GM12878 (cell line): Measurements from ENCODE around the gene SPC24. TPM values are rescaled to one million over a fixed set of nuclear protein-coding genes. Genes with fewer than 3 reads are reported as not detected.

Experiments
- ATAC-seq: fragments of 200-7000 bp; cut with Tn5 transposase; 3 replicates; pipeline ENCODE4 v1.9.1; 2020; ENCODE audit warnings: mild to moderate bottlenecking, moderate library complexity
- BruUV-seq: library from RNA; stranded (reverse); fragments of 400-500 nt; replicated peaks from 2 replicates; lab custom pipeline; 2021; lab: Mats Ljungman, UMichigan
- CTCF ChIA-PET: fragments of 300-600 bp; sonication (Branson Sonifier 250); formaldehyde crosslinking; extraction: SDS; loops from one replicate; lab custom pipeline; 2021; ENCODE audit warnings: inconsistent platforms; lab: Yijun Ruan, JAX
- POLR2A ChIA-PET: fragments of 350-600 bp; formaldehyde crosslinking; extraction: SDS; loops from one replicate; lab custom pipeline; 2021; ENCODE audit warnings: inconsistent platforms; lab: Charles Lee
- RAD21 ChIA-PET: fragments of 300-600 bp; sonication (Branson Sonifier 250); formaldehyde crosslinking; loops from one replicate; lab custom pipeline; 2023; ENCODE audit warnings: antibody characterized with exemption; ENCODE audit not compliant: unreplicated experiment; lab: Charles Lee
- SMC1A ChIA-PET: fragments of 300-600 bp; sonication (Branson Sonifier 250); formaldehyde crosslinking; loops from one replicate; lab custom pipeline; 2023; ENCODE audit not compliant: unreplicated experiment, uncharacterized antibody; lab: Charles Lee
- DNase-seq: peaks from one replicate; pipeline ENCODE4 v3.0.0-alpha.2; 2011; ENCODE audit warnings: low read depth, low spot score
- FAIRE-seq: peaks from 3 replicates; lab custom pipeline; 2011; peaks lifted over from hg19 to GRCh38; lab: Jason Lieb, UNC
- H2AFZ ChIP-seq: 2 replicates; pipeline ENCODE4 v1.6.0; 2011; ENCODE audit warnings: low read depth, low read length, control low read depth; ENCODE audit not compliant: control insufficient read depth
- H3K27ac ChIP-seq: 2 replicates; pipeline ENCODE4 v1.5.1; 2011; ENCODE audit warnings: control low read depth; ENCODE audit not compliant: control insufficient read depth, insufficient read depth
- H3K27me3 ChIP-seq, 2 experiments: replicated peaks in 1 of 2; 2 replicates each; pipeline versions ENCODE4 v1.6.0 to v1.6.1; 2011; ENCODE audit warnings: low read length in 1 of 2; ENCODE audit not compliant: control insufficient read depth in 2 of 2, insufficient read depth in 2 of 2
- H3K36me3 ChIP-seq, 2 experiments: 2 replicates each; pipeline ENCODE4 v1.5.1; 2011; ENCODE audit warnings: low read length in 1 of 2; ENCODE audit not compliant: control insufficient read depth in 2 of 2, insufficient read depth in 2 of 2
- H3K4me1 ChIP-seq: 2 replicates; pipeline ENCODE4 v1.6.1; 2011; ENCODE audit warnings: mild to moderate bottlenecking, low read length, moderate library complexity, mixed read lengths; ENCODE audit not compliant: control insufficient read depth, insufficient read depth
- H3K4me2 ChIP-seq: 2 replicates; pipeline ENCODE4 v1.6.0; 2011; ENCODE audit warnings: control low read depth; ENCODE audit not compliant: control insufficient read depth, insufficient read depth
- H3K4me3 ChIP-seq: fragments of 200-600 bp; sonication (generic); 2 replicates; pipeline ENCODE4 v1.5.1; 2016
- H3K79me2 ChIP-seq: 2 replicates; pipeline ENCODE4 v1.6.0; 2011; ENCODE audit warnings: low read length; ENCODE audit not compliant: control insufficient read depth, insufficient read depth
- H3K9ac ChIP-seq: 2 replicates; pipeline ENCODE4 v1.8.0; 2011; ENCODE audit warnings: low read length, control low read depth, mixed read lengths; ENCODE audit not compliant: control insufficient read depth, insufficient read depth
- H3K9me3 ChIP-seq: replicated peaks from 3 replicates; pipeline ENCODE4 v1.5.1; 2011; ENCODE audit warnings: mild to moderate bottlenecking, low read length; ENCODE audit not compliant: control insufficient read depth, insufficient read depth
- H4K20me1 ChIP-seq: 2 replicates; pipeline ENCODE4 v1.6.0; 2011; ENCODE audit not compliant: control insufficient read depth, insufficient read depth
- CREB1 ChIP-seq: IDR thresholded peaks from 2 replicates; pipeline ENCODE4 v1.6.1; 2012; ENCODE audit warnings: low read depth, mild to moderate bottlenecking, inconsistent platforms
- HDGF ChIP-seq: fragments of 450-650 bp; IDR thresholded peaks from 2 replicates; pipeline ENCODE4 v1.6.1; 2016; ENCODE audit warnings: antibody characterized with exemption
- IKZF1 ChIP-seq: fragments of 450-650 bp; conservative IDR thresholded peaks from 2 replicates; pipeline ENCODE4 v1.6.1; 2017; ENCODE audit warnings: antibody characterized with exemption, mild to moderate bottlenecking
- IRF4 ChIP-seq: IDR thresholded peaks from 2 replicates; pipeline ENCODE4 v1.6.1; 2011; ENCODE audit warnings: low read depth, low read length
- POLR2A ChIP-seq: IDR thresholded peaks from 2 replicates; pipeline ENCODE4 v1.6.1; 2011; ENCODE audit warnings: low read depth, mild to moderate bottlenecking, low read length
- RAD21 ChIP-seq: IDR thresholded peaks from 2 replicates; pipeline ENCODE4 v1.6.1; 2011; ENCODE audit warnings: mild to moderate bottlenecking, low read depth, low read length, moderate library complexity; ENCODE audit not compliant: insufficient read depth
- RBBP5 ChIP-seq: fragments of 200-600 bp; sonication (generic); conservative IDR thresholded peaks from 2 replicates; pipeline ENCODE4 v1.6.1; 2016
- SMAD5 ChIP-seq: IDR thresholded peaks from 2 replicates; pipeline ENCODE4 v1.6.1; 2016; ENCODE audit warnings: antibody characterized with exemption, low read depth
- SMARCA5 ChIP-seq: fragments of 450-650 bp; IDR thresholded peaks from 2 replicates; pipeline ENCODE4 v1.6.1; 2017; ENCODE audit warnings: mild to moderate bottlenecking
- SMC3 ChIP-seq: IDR thresholded peaks from 2 replicates; pipeline ENCODE4 v1.6.1; 2011; ENCODE audit warnings: low read length, improper control_type of control experiment, borderline replicate concordance
- SUZ12 ChIP-seq: fragments of 200-600 bp; sonication (generic); IDR thresholded peaks from one replicate; pipeline ENCODE4 v1.6.1; 2018; ENCODE audit warnings: antibody characterized with exemption, mild to moderate bottlenecking; ENCODE audit not compliant: unreplicated experiment
- YY1 ChIP-seq: IDR thresholded peaks from 2 replicates; pipeline ENCODE4 v1.6.1; 2011; ENCODE audit warnings: low read depth, mild to moderate bottlenecking, low read length
- WGBS: methylation state at CpG from one replicate; pipeline ENCODE4 v1.1.6; 2016; ENCODE audit warnings: low lambda C conversion rate; ENCODE audit not compliant: insufficient replicate concordance, insufficient coverage; ENCODE audit errors: missing lambda C conversion rate; 5-methylcytosine and 5-hydroxymethylcytosine counted together
- in situ Hi-C: fragments of 300-500 bp; cut with MboI; formaldehyde crosslinking; loops from 9 replicates; pipeline ENCODE4 v1.14.3; 2018; ENCODE audit warnings: mixed read lengths
- intact Hi-C: fragments of 100-400 bp; cut with micrococcal nuclease; formaldehyde crosslinking; loops from one replicate; pipeline ENCODE4 v1.14.2; 2022; ENCODE audit not compliant: unreplicated experiment
- polyA plus RNA-seq, 11 experiments: library from polyadenylated mRNA; depleted of rRNA in 4 of 11; unstranded in 6 of 11; stranded (reverse) in 5 of 11; fragments of >200 nt; fragmentation: Nextera tagmentation in 4 of 11; fragmentation: Illumina TruSeq in 1 of 11; extraction: Ambion mirVana in 4 of 11; extraction: Trizol in 1 of 11; gene quantifications; 1 replicate in 1 of 11; 2 replicates in 10 of 11; pipeline versions ENCODE4 v1.2.1 to v1.2.3, GENCODE V29; 2011 to 2016; ENCODE audit warnings: inconsistent platforms in 2 of 11, missing spikeins in 2 of 11, low read depth in 1 of 11
- total RNA-seq, 4 experiments: library from RNA; depleted of rRNA in 3 of 4; stranded (reverse); fragments of >200 nt in 3 of 4; fragmentation: Illumina TruSeq in 1 of 4; extraction: Trizol in 1 of 4; gene quantifications; 2 replicates each; pipeline versions ENCODE4 v1.2.1 to v1.2.3, GENCODE V29; 2013 to 2021
- TF ChIP-seq, protein P1 (sequence below), 3 experiments: IDR thresholded peaks in 2 of 3; conservative IDR thresholded peaks in 1 of 3; 2 replicates each; pipeline ENCODE4 v1.5.1; 2011; ENCODE audit warnings: low read depth in 3 of 3, low read length in 3 of 3, mild to moderate bottlenecking in 3 of 3, control low read depth in 2 of 3, moderate library complexity in 2 of 3, inconsistent platforms in 1 of 3, mixed read lengths in 1 of 3; ENCODE audit not compliant: control insufficient read depth in 2 of 3, insufficient read depth in 1 of 3; ENCODE audit errors: extremely low read depth in 1 of 3
- TF ChIP-seq, protein P2 (sequence below): IDR thresholded peaks from 2 replicates; pipeline ENCODE4 v1.6.1; 2012; ENCODE audit warnings: low read depth, low read length, improper control_type of control experiment

Gene SPC24
- total and polyA plus RNA-seq, 10 of the 15 experiments (the other 5 are each of a cell fraction or from before 2014, with no cell fraction given): 9.4 to 72.6 (median 40.7) TPM

DNA sequence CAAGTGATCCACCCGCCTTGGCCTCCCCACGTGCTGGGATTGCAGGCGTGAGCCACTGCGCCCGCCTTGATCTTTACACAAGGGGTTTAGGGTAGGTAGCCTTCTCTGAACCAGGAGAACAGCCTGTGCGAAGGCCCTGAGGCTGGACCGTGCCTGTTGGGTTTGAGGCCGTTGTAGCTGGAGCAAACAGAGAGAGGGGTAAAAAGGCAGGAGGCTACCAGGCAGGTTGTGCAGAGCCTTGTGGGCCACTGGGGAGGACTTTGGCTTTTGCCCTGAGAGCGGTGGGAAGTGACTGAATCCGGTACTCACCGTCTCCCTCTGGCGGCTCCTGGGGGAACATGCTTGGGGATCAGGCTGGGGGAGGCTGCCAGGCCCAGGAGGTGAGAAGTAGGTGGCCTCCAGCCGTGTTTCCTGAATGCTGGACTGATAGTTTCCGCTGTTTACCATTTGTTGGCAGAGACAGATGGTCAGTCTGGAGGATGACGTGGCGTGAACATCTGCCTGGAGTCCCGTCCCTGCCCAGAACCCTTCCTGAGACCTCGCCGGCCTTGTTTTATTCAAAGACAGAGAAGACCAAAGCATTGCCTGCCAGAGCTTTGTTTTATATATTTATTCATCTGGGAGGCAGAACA is 24.6 kb downstream of the SPC24 start:
- Histone ChIP-seq H3K36me3 (peaks cover 35 to 46% of the 10 kb centered on the region in 2 experiments), H3K4me2 (no peak overlapping the region), H3K79me2 (no peaks in the 10 kb centered on the region), H2AFZ (no peak overlapping the region), H3K4me3 (no peak overlapping the region), H3K9me3 (no peaks in the 10 kb centered on the region; the same call in 2 of the 3 replicates), H3K9ac (no peak overlapping the region), H3K27ac (no peak overlapping the region), H3K27me3 (no peaks in the 10 kb centered on the region), H4K20me1 (no peaks in the 10 kb centered on the region; the same call in 1 of the 2 replicates), H3K4me1 (no peaks in the 10 kb centered on the region)
- ATAC-seq (peak; percentile 86), FAIRE-seq (peak; percentile 85), DNase-seq (no peak)
- intact Hi-C loops: loop anchor here (1.0 to 5.0 kb wide), 2 partner anchors 95 to 189 kb away; no protein-coding TSS in a partner anchor
- RAD21 ChIA-PET: interaction anchor here (1.0 kb wide), 1 partner anchor 26 kb away, joined by 3 read pairs; no protein-coding TSS in a partner anchor
- TF ChIP-seq RAD21: peak; percentile 46
- TF ChIP-seq RBBP5: no peak
- TF ChIP-seq, protein P1, sequence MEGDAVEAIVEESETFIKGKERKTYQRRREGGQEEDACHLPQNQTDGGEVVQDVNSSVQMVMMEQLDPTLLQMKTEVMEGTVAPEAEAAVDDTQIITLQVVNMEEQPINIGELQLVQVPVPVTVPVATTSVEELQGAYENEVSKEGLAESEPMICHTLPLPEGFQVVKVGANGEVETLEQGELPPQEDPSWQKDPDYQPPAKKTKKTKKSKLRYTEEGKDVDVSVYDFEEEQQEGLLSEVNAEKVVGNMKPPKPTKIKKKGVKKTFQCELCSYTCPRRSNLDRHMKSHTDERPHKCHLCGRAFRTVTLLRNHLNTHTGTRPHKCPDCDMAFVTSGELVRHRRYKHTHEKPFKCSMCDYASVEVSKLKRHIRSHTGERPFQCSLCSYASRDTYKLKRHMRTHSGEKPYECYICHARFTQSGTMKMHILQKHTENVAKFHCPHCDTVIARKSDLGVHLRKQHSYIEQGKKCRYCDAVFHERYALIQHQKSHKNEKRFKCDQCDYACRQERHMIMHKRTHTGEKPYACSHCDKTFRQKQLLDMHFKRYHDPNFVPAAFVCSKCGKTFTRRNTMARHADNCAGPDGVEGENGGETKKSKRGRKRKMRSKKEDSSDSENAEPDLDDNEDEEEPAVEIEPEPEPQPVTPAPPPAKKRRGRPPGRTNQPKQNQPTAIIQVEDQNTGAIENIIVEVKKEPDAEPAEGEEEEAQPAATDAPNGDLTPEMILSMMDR (IDR thresholded peaks at IDR 0.05 in 2 of 3, conservative IDR thresholded peaks at IDR 0.05 in 1 of 3; ENCODE audit: control insufficient read depth in 2 of 3, extremely low read depth in 1 of 3, insufficient read depth in 1 of 3, low read depth in 3 of 3, low read length in 3 of 3): peak; percentile 71 to 93 (median 87)
- TF ChIP-seq CREB1: no peak
- TF ChIP-seq POLR2A: peak; percentile 19; the same call in 1 of the 2 replicates
- 0 out of 2 replicates have a peak, but pooled peaks have one; percentile 21 for TF ChIP-seq IKZF1
- peak; percentile 30; the same call in 1 of the 2 replicates for TF ChIP-seq SMARCA5
- TF ChIP-seq IRF4: no peak
- TF ChIP-seq SMAD5: no peak
- TF ChIP-seq YY1: peak; percentile 51; the same call in 1 of the 2 replicates
- no peak for TF ChIP-seq SUZ12
- TF ChIP-seq SMC3: peak; percentile 72
- TF ChIP-seq HDGF: peak; percentile 72; the same call in 1 of the 2 replicates
- TF ChIP-seq, protein P2, sequence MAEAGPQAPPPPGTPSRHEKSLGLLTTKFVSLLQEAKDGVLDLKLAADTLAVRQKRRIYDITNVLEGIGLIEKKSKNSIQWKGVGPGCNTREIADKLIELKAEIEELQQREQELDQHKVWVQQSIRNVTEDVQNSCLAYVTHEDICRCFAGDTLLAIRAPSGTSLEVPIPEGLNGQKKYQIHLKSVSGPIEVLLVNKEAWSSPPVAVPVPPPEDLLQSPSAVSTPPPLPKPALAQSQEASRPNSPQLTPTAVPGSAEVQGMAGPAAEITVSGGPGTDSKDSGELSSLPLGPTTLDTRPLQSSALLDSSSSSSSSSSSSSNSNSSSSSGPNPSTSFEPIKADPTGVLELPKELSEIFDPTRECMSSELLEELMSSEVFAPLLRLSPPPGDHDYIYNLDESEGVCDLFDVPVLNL: no peak
- POLR2A ChIA-PET: interaction anchor here (0.6 to 1.2 kb wide), 2 partner anchors 18 to 67 kb away, joined by 3 to 5 read pairs; no protein-coding TSS in a partner anchor
- CTCF ChIA-PET: interaction anchor here (1.1 to 1.9 kb wide), 4 partner anchors 11 to 194 kb away, joined by 3 to 8 read pairs (median 5); no protein-coding TSS in a partner anchor
- in situ Hi-C loops: no loop called here
- 41% methylated on average over 19 of the region's 19 CpGs for WGBS
- BruUV-seq: no TSS peak
- SMC1A ChIA-PET: interaction anchor here (1.1 kb wide), 1 partner anchor 95 kb away, joined by 5 read pairs; no protein-coding TSS in a partner anchor
